ENCODE data around the gene LAMTOR3.

- TF ChIP-seq PATZ1 (CRISPR knock-in tag; IDR thresholded peaks at IDR 0.05; ENCODE audit: borderline replicate concordance) (no peak), ZFP30 (CRISPR knock-in tag; IDR thresholded peaks at IDR 0.05) (no peak), POU6F1 (CRISPR knock-in tag; IDR thresholded peaks at IDR 0.05; ENCODE audit: borderline replicate concordance, low read depth) (no peak), ISL1 (CRISPR knock-in tag; IDR thresholded peaks at IDR 0.05) (no peak), OSR1 (CRISPR knock-in tag; IDR thresholded peaks at IDR 0.05) (no peak), SNAI2 (CRISPR knock-in tag; IDR thresholded peaks at IDR 0.05) (no peak)
These were observed 50.8 kb downstream of the LAMTOR3 start for GRCh38 chr4:99843413-99843812.
